K562 (cell line): ENCODE data around the gene CTSZ. TPM values are rescaled to one million over a fixed set of nuclear protein-coding genes. Genes with fewer than 3 reads are reported as not detected.

Source experiments
- ATAC-seq: fragments of 200-7000 bp; cut with Tn5 transposase; 3 replicates; pipeline ENCODE4 v1.9.1; 2020; ENCODE audit warnings: moderate library complexity
- BruUV-seq: library from RNA; stranded (reverse); fragments of 400-500 nt; replicated peaks from 2 replicates; lab custom pipeline; 2021; lab: Mats Ljungman, UMichigan
- CTCF ChIA-PET: fragments of 300-600 bp; formaldehyde crosslinking; extraction: SDS; loops from one replicate; lab custom pipeline; 2021; ENCODE audit warnings: low intra/inter-chr PET ratio; lab: Yijun Ruan, JAX
- POLR2A ChIA-PET: fragments of 300-600, 350-650 bp; sonication (Branson Sonifier 250); formaldehyde crosslinking; extraction: SDS; loops from one replicate; lab custom pipeline; 2021; ENCODE audit warnings: antibody characterized with exemption, inconsistent platforms; lab: Yijun Ruan, JAX
- DNase-seq, 4 experiments: peaks; one replicate each; pipeline versions ENCODE4 v3.0.0 to v3.0.0-alpha.2; 2011 to 2018; ENCODE audit warnings: low spot score in 3 of 4, mixed read lengths in 3 of 4; ENCODE audit errors: extremely low read depth in 1 of 4
- FAIRE-seq: peaks from 2 replicates; lab custom pipeline; 2011; peaks lifted over from hg19 to GRCh38; lab: Jason Lieb, UNC
- H2AFZ ChIP-seq: 2 replicates; pipeline ENCODE4 v1.6.0; 2011; ENCODE audit warnings: low read depth, low read length, control low read depth, inconsistent platforms
- H3K27ac ChIP-seq: fragments of 200-600 bp; 3 replicates; pipeline ENCODE4 v1.8.0; 2011; ENCODE audit warnings: low read depth, mild to moderate bottlenecking, control low read depth, inconsistent platforms, low read length, moderate library complexity, mixed read lengths; ENCODE audit errors: extremely low read depth
- H3K27me3 ChIP-seq, 2 experiments: fragments of 300-600 bp in 1 of 2; 2 replicates in 1 of 2; 3 replicates in 1 of 2; pipeline versions ENCODE4 v1.6.0 to v1.8.0; 2011; ENCODE audit warnings: inconsistent platforms in 2 of 2, low read length in 2 of 2, mild to moderate bottlenecking in 1 of 2, mixed read lengths in 1 of 2, moderate library complexity in 1 of 2; ENCODE audit not compliant: control insufficient read depth in 2 of 2, insufficient read depth in 2 of 2
- H3K36me3 ChIP-seq: fragments of 300-600 bp; 3 replicates; pipeline ENCODE4 v1.8.0; 2011; ENCODE audit warnings: mild to moderate bottlenecking, low read length, inconsistent platforms; ENCODE audit not compliant: control insufficient read depth, insufficient read depth
- H3K4me1 ChIP-seq, 2 experiments: fragments of 200-600 bp in 1 of 2; replicated peaks in 1 of 2; 2 replicates in 1 of 2; 3 replicates in 1 of 2; pipeline versions ENCODE4 v1.5.1 to v1.8.0; 2011; ENCODE audit warnings: inconsistent platforms in 2 of 2, low read length in 2 of 2, mild to moderate bottlenecking in 1 of 2, mixed read lengths in 1 of 2, moderate library complexity in 1 of 2; ENCODE audit not compliant: control insufficient read depth in 2 of 2, insufficient read depth in 2 of 2
- H3K4me2 ChIP-seq: 2 replicates; pipeline ENCODE4 v1.6.1; 2011; ENCODE audit warnings: low read length, control low read depth, inconsistent platforms, mixed read lengths; ENCODE audit not compliant: insufficient read depth
- H3K4me3 ChIP-seq: fragments of 200-600 bp; sonication (generic), shearing (Covaris generic); 2 replicates; pipeline ENCODE4 v1.5.1; 2016; ENCODE audit warnings: control low read depth, inconsistent platforms
- H3K79me2 ChIP-seq: fragments of 200-600 bp; 3 replicates; pipeline ENCODE4 v1.8.0; 2011; ENCODE audit warnings: low read length, inconsistent platforms; ENCODE audit not compliant: control insufficient read depth, insufficient read depth
- H3K9ac ChIP-seq, 2 experiments: 2 replicates each; pipeline versions ENCODE4 v1.6.0 to v1.6.1; 2011; ENCODE audit warnings: low read depth in 2 of 2, low read length in 2 of 2, control low read depth in 1 of 2, inconsistent platforms in 1 of 2, mild to moderate bottlenecking in 1 of 2, mixed read lengths in 1 of 2; ENCODE audit not compliant: insufficient read depth in 1 of 2
- H3K9me1 ChIP-seq: one replicate; pipeline ENCODE4 v1.6.0; 2011; ENCODE audit warnings: inconsistent platforms, mild to moderate bottlenecking, low read length, moderate library complexity; ENCODE audit not compliant: control insufficient read depth, insufficient read depth
- H3K9me3 ChIP-seq: replicated peaks from 2 replicates; pipeline ENCODE4 v1.5.1; 2011; ENCODE audit warnings: low read depth, low read length, inconsistent platforms; ENCODE audit not compliant: control insufficient read depth, insufficient read depth
- H4K20me1 ChIP-seq: replicated peaks from 2 replicates; pipeline ENCODE4 v1.6.1; 2011; ENCODE audit warnings: low read length, inconsistent platforms, mixed read lengths; ENCODE audit not compliant: control insufficient read depth, insufficient read depth
- BCOR ChIP-seq: fragments of 450-650 bp; IDR thresholded peaks from 2 replicates; pipeline ENCODE4 v1.6.1; 2016
- BRCA1 ChIP-seq, 2 experiments: fragments of 450-650 bp in 1 of 2; sonication (generic) in 1 of 2; formaldehyde crosslinking in 1 of 2; IDR thresholded peaks; 2 replicates each; pipeline versions ENCODE4 v1.5.0 to v1.6.1; 2017 to 2020; ENCODE audit warnings: mild to moderate bottlenecking in 1 of 2, missing genetic modification reagents in 1 of 2
- ETV1 ChIP-seq: fragments of 450-650 bp; conservative IDR thresholded peaks from 2 replicates; pipeline ENCODE4 v1.6.1; 2016; ENCODE audit warnings: missing genetic modification characterization, control low read depth, low read depth, missing compliant biosample characterization
- ETV6 ChIP-seq, 3 experiments: fragments of 150-350 bp in 1 of 3; sonication (generic) in 1 of 3; formaldehyde crosslinking in 1 of 3; IDR thresholded peaks; 2 replicates each; pipeline versions ENCODE4 v1.6.1 to v1.8.0; 2014 to 2022; ENCODE audit warnings: borderline replicate concordance in 2 of 3, low read depth in 2 of 3, antibody characterized with exemption in 1 of 3, low read length in 1 of 3, mild to moderate bottlenecking in 1 of 3, missing genetic modification reagents in 1 of 3
- FOXP1 ChIP-seq: sonication (generic); formaldehyde crosslinking; IDR thresholded peaks from 2 replicates; pipeline ENCODE4 v1.8.0; 2022; ENCODE audit warnings: mild to moderate bottlenecking, missing genetic modification reagents
- HDAC6 ChIP-seq: IDR thresholded peaks from 2 replicates; pipeline ENCODE4 v1.6.1; 2012; ENCODE audit warnings: low read depth, mild to moderate bottlenecking, control low read depth, inconsistent platforms, low read length, moderate library complexity
- MAFK ChIP-seq: IDR thresholded peaks from 2 replicates; pipeline ENCODE4 v1.6.1; 2011; ENCODE audit warnings: low read length, improper control_type of control experiment
- MECOM ChIP-seq: fragments of 250-450 bp; sonication (Bioruptor Pico); IDR thresholded peaks from 2 replicates; pipeline ENCODE4 v1.8.0; 2022; ENCODE audit warnings: inconsistent platforms
- RFX7 ChIP-seq: fragments of 250-450 bp; sonication (Bioruptor Pico); IDR thresholded peaks from 2 replicates; pipeline ENCODE4 v1.5.1; 2021; ENCODE audit warnings: mild to moderate bottlenecking
- SIN3B ChIP-seq: fragments of 450-650 bp; IDR thresholded peaks from 2 replicates; pipeline ENCODE4 v1.6.1; 2017; ENCODE audit warnings: low read depth, mild to moderate bottlenecking, moderate library complexity
- SLC30A9 ChIP-seq: fragments of 250-450 bp; sonication (Bioruptor Pico); IDR thresholded peaks from 2 replicates; pipeline ENCODE4 v1.8.0; 2022; ENCODE audit warnings: mild to moderate bottlenecking, moderate library complexity
- SMARCE1 ChIP-seq: fragments of 450-650 bp; IDR thresholded peaks from 2 replicates; pipeline ENCODE4 v1.7.1; 2016; ENCODE audit warnings: mild to moderate bottlenecking
- SRSF1 ChIP-seq: fragments of 200-400 bp; formaldehyde crosslinking; IDR thresholded peaks from 2 replicates; pipeline ENCODE4 v1.6.1; 2017; ENCODE audit warnings: mild to moderate bottlenecking, low read depth, low read length, moderate library complexity
- TRIM25 ChIP-seq: fragments of 450-650 bp; IDR thresholded peaks from 2 replicates; pipeline ENCODE4 v1.7.0; 2016; ENCODE audit warnings: borderline replicate concordance
- ZNF165 ChIP-seq: fragments of 250-450 bp; sonication (Bioruptor Pico); IDR thresholded peaks from 2 replicates; pipeline ENCODE4 v1.4.0; 2020; ENCODE audit warnings: borderline replicate concordance
- ZNF444 ChIP-seq: fragments of 250-450 bp; sonication (Bioruptor Pico); IDR thresholded peaks from 2 replicates; pipeline ENCODE4 v1.4.0; 2020; ENCODE audit warnings: mild to moderate bottlenecking, moderate library complexity
- WGBS: fragments of 100-300 bp; shearing (Covaris generic); methylation state at CpG from one replicate; pipeline ENCODE4 v1.1.6; 2016; ENCODE audit warnings: low coverage, mixed read lengths; ENCODE audit not compliant: insufficient coverage; ENCODE audit errors: missing lambda C conversion rate; 5-methylcytosine and 5-hydroxymethylcytosine counted together
- in situ Hi-C: fragments of 300-500 bp; cut with MboI; formaldehyde crosslinking; loops from 4 replicates; pipeline ENCODE4 v1.15.0; 2018; ENCODE audit warnings: inconsistent platforms, mixed read lengths
- intact Hi-C: fragments of 100-400 bp; cut with micrococcal nuclease; formaldehyde crosslinking; loops from 2 replicates; pipeline ENCODE4 v1.14.2; 2022
- polyA plus RNA-seq, 8 experiments: library from polyadenylated mRNA; depleted of rRNA in 4 of 8; stranded (reverse) in 5 of 8; unstranded in 3 of 8; fragments of >200 nt; fragmentation: Nextera tagmentation in 2 of 8; fragmentation: Illumina TruSeq in 1 of 8; extraction: Ambion mirVana in 2 of 8; extraction: Trizol in 1 of 8; gene quantifications; 2 replicates each; pipeline versions ENCODE4 v1.2.1 to v1.2.3, GENCODE V29; 2011 to 2014; ENCODE audit warnings: inconsistent platforms in 1 of 8, missing spikeins in 1 of 8
- total RNA-seq, 7 experiments: library from RNA; depleted of rRNA in 6 of 7; stranded (reverse); fragments of >200 nt in 6 of 7; fragmentation: Illumina TruSeq in 2 of 7; extraction: Trizol in 2 of 7; gene quantifications; 2 replicates each; pipeline versions ENCODE4 v1.2.1 to v1.2.3, GENCODE V29; 2011 to 2021; ENCODE audit warnings: low replicate concordance in 1 of 7
- TF ChIP-seq, protein P1 (sequence below): fragments of 450-650 bp; IDR thresholded peaks from 2 replicates; pipeline ENCODE4 v1.6.1; 2014; ENCODE audit warnings: low read depth, mild to moderate bottlenecking, moderate library complexity, borderline replicate concordance

The CTSZ gene
- total and polyA plus RNA-seq, 9 of the 15 experiments (the other 6 are each of a cell fraction or from before 2014, with no cell fraction given), result 1.6 to 143 (median 82.8) TPM

GRCh38 chr20:58980711-58981627, 26.1 kb downstream of the CTSZ start, which contains the start of gene NELFCD:
Gene NELFCD (plus strand): TSS chr20:58981256. CDS start chr20:58981310, 54 bp downstream.
- CTCF ChIA-PET, result interaction anchor here (0.7 kb wide), 1 partner anchor 1908 kb away, joined by 3 read pairs; no protein-coding TSS in a partner anchor
- peaks cover 17 to 25% of the 10 kb centered on the region in 2 experiments; a peak in 4 of 5 replicates for H3K4me1 ChIP-seq
- H3K9me3 ChIP-seq, result no peaks in the 10 kb centered on the region
- peaks cover 49% of the 10 kb centered on the region for H3K79me2 ChIP-seq
- ATAC-seq, result peak; percentile 84
- DNase-seq, result peak; percentile 91 to 99 (median 99)
- intact Hi-C loops, result loop anchor here (5.0 kb wide), 2 partner anchors 51 to 89 kb away; partner anchors contain the start of gene ATP5F1E
- H4K20me1 ChIP-seq, result peaks cover 5% of the 10 kb centered on the region; the same call in 1 of the 2 replicates
- peak within 1 kb of the TSS; percentile 78 for H3K4me3 ChIP-seq
- peak within 1 kb of the TSS; percentile 95 to 96 for H3K9ac ChIP-seq
- H3K27me3 ChIP-seq, result no peaks in the 10 kb centered on the region
- H2AFZ ChIP-seq, result peak within 1 kb of the TSS; percentile 95
- POLR2A ChIA-PET, result interaction anchor here (1.1 to 4.6 kb wide), 4 partner anchors 9 to 43 kb away, joined by 3 to 29 read pairs (median 12); no protein-coding TSS in a partner anchor
- no peaks in the 10 kb centered on the region for H3K9me1 ChIP-seq
- BruUV-seq, result TSS peak; percentile 83
- whole genome bisulfite sequencing, result 1% methylated on average over 40 of the region's 109 CpGs
- peak within 1 kb of the TSS; percentile 84 for H3K27ac ChIP-seq
- H3K4me2 ChIP-seq, result peak within 1 kb of the TSS; percentile 96
- peaks cover 31% of the 10 kb centered on the region for H3K36me3 ChIP-seq
- FAIRE-seq, result peak; percentile 49
- in situ Hi-C loops, result no loop called here
- TF ChIP-seq TRIM25 (no peak), MAFK (no peak), BCOR (peak; percentile 65; the same call in 1 of the 2 replicates), SRSF1 (no peak), SIN3B (peak; percentile 62; the same call in 1 of the 2 replicates), RFX7 (CRISPR knock-in tag) (no peak), ETV1 (tag) (peak; percentile 74), ZNF444 (CRISPR knock-in tag) (no peak), ZNF165 (CRISPR knock-in tag) (no peak), SMARCE1 (0 out of 2 replicates have a peak, but pooled peaks have one; percentile 18), SLC30A9 (CRISPR knock-in tag) (0 out of 2 replicates have a peak, but pooled peaks have one; percentile 52), FOXP1 (CRISPR knock-in tag) (peak; percentile 43; the same call in 1 of the 2 replicates), ETV6 (IDR thresholded peaks at IDR 0.05; ENCODE audit: borderline replicate concordance in 1 of 2, low read depth in 2 of 2, low read length in 1 of 2) (no peak), ETV6 (CRISPR knock-in tag; IDR thresholded peaks at IDR 0.05; ENCODE audit: borderline replicate concordance) (no peak), HDAC6 (no peak), MECOM (no peak), BRCA1 (IDR thresholded peaks at IDR 0.05) (no peak), BRCA1 (CRISPR knock-in tag; IDR thresholded peaks at IDR 0.05) (no peak)
- TF ChIP-seq, protein P1, sequence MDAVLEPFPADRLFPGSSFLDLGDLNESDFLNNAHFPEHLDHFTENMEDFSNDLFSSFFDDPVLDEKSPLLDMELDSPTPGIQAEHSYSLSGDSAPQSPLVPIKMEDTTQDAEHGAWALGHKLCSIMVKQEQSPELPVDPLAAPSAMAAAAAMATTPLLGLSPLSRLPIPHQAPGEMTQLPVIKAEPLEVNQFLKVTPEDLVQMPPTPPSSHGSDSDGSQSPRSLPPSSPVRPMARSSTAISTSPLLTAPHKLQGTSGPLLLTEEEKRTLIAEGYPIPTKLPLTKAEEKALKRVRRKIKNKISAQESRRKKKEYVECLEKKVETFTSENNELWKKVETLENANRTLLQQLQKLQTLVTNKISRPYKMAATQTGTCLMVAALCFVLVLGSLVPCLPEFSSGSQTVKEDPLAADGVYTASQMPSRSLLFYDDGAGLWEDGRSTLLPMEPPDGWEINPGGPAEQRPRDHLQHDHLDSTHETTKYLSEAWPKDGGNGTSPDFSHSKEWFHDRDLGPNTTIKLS, result no peak; the same call in 1 of the 2 replicates
